Left cardiac atrium (tissue), 4 donors: ENCODE measurements around the gene RARB. TPM values are rescaled to one million over a fixed set of nuclear protein-coding genes. Genes with fewer than 3 reads are reported as not detected.

Source experiments
- ATAC-seq, 2 donors: fragments of 200-7000 bp; cut with Tn5 transposase; one replicate each; pipeline ENCODE4 v1.9.1; 2020; ENCODE audit warnings: mild to moderate bottlenecking in 2 of 2, moderate library complexity in 2 of 2
- DNase-seq: peaks from one replicate; pipeline ENCODE4 v3.0.0-alpha.2; 2020
- intact Hi-C, 2 donors: fragments of 100-400 bp; cut with DNase I; formaldehyde crosslinking; loops; one replicate each; pipeline versions ENCODE4 v1.14.1 to v1.15.1; 2022 to 2023
- total RNA-seq, 2 donors: library from RNA; stranded (reverse); fragmentation: NEBNext Ultra II Directional; extraction: Animal tissue kit (Norgen Biotek cat#: 25700); gene quantifications; one replicate each; pipeline ENCODE4 v1.2.1, GENCODE V29; 2021
- donor health status: DM: no; HTN: yes; CAD: no.
- donor health status: DM: no; HTN: yes; CAD: no; lungs with severe emphysema.
- donor health status: DM: yes; HTN: yes; CAD: no.
- donor health status: Dilated cardiomyopathy.

RARB gene
- total RNA-seq, 2 donors from 2014 or later = 12.1 to 24.1 TPM

GRCh38 chr3:25461946-25462345 is 33.9 kb downstream of the RARB start:
- DNase-seq = no peak
- intact Hi-C loops = no loop called here
- ATAC-seq = no peak

- ATAC-seq (no peak), DNase-seq (no peak)
- intact Hi-C loops = no loop called here
Measured at GRCh38 chr3:25462495-25462894, 34.4 kb downstream of the RARB start.

GRCh38 chr3:25463836-25464418 is 35.9 kb downstream of the RARB start:
- DNase-seq (no peak), ATAC-seq (no peak)
- intact Hi-C loops = no loop called here

DNA sequence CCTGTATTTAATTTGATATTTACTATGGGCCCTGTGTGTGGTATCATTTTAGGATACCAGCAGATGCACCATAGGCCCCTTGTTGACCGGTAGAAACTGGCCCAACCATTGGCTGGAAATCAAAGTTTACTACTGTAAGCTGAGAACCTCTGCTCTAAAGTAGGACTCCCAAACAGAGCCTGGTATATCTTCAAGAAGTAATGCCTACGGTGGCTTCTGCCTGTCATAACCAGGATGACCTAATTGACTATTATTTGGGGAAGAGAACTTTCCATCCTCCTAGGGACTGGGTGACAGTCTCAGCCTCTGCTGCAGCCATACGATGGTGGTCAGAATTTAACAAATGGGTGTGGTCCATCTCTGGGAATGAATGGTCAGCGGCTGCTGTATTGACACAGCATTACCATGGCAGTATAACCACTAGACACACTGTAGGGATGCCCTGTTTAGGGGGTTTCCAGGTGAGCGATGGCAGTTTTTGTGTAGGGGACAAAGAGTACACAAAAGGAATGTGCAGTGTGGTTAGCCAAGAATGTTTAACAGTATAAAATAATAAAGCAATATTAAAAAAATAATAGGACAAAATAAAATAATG is 37.3 kb downstream of the RARB start:
- no peak for ATAC-seq
- no peak for DNase-seq
- intact Hi-C loops = no loop called here

GRCh38 chr3:25468866-25469319 is 40.8 kb downstream of the RARB start:
- ATAC-seq = peak; percentile 88 to 90
- intact Hi-C loops = no loop called here
- peak; percentile 80 for DNase-seq

DNA sequence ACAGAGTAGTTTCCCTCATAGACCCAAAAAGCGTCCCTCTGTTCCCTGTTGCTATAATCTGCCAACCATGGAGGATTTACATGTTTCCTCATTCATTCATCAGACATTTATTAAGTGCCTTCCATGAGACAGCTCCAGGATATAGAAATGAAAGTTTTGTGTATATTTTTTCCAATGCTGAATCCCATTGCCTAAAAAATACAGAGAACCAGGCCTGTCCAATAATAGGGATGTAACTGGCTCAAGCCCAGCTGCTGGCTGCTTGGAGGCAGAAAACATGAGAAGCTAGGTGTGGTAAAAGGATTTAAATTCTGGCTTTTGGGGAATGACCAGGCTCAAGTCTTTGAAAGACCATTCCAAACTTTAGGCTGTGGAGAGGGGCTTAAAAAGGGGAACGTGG is 41.5 kb downstream of the RARB start:
- intact Hi-C loops = no loop called here
- no peak for DNase-seq
- peak in 1 of 2 donors; percentile 19 for ATAC-seq

- intact Hi-C loops = no loop called here
- ATAC-seq = no peak
- no peak for DNase-seq
Measured at GRCh38 chr3:25471081-25471768, 43.2 kb downstream of the RARB start.

GRCh38 chr3:25472153-25472552 is 44.1 kb downstream of the RARB start:
- DNase-seq (no peak), ATAC-seq (no peak)
- intact Hi-C loops = no loop called here

DNA sequence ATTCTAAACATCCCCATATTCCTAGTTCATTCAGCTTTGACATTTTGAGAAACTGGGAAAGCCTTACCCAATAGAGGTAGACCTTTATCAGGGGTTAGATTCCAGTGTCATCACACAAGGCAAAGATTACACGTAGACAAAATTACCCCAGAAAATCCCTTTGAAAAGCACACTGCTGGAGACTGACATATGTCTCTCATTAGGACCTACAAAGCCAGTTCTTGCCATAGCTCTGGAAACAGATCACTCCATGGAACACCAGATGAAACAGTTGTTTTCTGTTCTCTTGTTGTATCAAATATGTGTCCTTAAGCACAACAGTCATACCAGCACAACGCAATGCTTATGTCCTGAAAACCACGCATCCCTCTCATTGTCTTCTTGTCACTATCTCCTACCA is 44.7 kb downstream of the RARB start:
- DNase-seq = no peak
- intact Hi-C loops = no loop called here
- no peak for ATAC-seq

DNA sequence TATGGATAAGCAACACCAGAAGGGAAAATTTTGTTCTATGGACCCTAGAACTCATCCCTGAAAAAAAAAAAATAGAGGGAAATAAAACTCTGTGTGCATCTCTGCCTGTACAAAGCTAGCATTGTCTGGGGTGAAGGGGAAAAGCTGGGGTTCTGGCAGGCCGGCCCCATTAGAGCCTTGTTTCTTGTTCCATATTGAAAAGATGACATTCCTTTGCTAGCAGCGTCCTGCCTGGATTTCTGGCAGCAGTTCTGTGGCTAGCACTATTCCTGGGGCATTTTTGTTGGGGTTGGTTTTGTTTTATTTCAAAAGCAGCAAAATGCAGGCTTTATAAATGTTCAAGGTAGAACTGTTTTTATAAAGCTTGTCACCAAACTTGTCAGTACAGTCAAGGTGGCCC is 45.2 kb downstream of the RARB start:
- DNase-seq = no peak
- no peak for ATAC-seq
- intact Hi-C loops = no loop called here

DNA sequence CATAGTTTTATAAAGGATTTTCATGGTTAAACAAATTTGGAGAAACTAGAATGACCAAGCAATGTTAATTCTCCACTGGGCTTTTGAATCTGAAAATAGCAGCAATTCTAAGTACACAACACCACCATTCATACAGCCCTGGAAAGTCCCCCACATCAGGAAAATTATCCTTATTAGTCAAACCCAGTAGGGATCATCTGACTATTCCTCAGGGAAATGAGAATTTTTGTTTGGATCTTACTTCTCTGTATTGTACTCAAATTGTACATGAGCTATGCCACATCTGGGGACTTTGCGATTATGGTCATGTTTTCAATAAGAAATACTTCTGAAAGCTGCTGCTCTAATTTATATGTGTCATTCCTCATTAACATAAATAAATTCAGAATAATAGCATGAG is 46.0 kb downstream of the RARB start:
- ATAC-seq (peak in 1 of 2 donors; percentile 39), DNase-seq (no peak)
- intact Hi-C loops = no loop called here

GRCh38 chr3:25476639-25477038 is 48.6 kb downstream of the RARB start:
- DNase-seq (peak; percentile 57), ATAC-seq (peak in 1 of 2 donors; percentile 21)
- intact Hi-C loops = no loop called here

DNA sequence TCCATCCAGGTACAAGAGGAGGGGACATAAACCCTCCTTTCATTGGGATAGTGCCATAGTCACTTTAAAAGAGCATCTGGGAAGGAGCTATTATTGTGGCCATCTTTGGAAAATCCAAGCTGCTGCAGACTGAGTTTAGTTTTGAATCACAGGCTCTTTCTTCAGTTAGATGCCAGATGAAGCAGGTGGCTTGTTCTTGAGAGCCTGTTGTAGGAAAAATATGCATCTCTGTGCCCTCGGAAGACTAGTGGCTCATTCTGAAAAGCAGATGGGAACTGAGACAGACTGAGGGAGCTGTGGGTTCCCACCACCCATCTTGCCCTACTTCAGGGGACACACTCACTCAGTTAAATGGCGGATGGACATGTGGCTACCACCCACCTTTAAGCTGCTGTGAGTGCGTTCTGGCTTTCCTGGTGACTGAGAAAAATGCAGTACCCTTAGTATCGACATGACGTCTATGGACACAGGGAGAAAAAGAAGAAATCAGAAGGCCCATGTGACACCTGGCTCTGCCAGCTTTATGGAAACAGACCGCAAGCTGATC is 50.2 kb downstream of the RARB start:
- DNase-seq (no peak), ATAC-seq (no peak)
- intact Hi-C loops = no loop called here

DNA sequence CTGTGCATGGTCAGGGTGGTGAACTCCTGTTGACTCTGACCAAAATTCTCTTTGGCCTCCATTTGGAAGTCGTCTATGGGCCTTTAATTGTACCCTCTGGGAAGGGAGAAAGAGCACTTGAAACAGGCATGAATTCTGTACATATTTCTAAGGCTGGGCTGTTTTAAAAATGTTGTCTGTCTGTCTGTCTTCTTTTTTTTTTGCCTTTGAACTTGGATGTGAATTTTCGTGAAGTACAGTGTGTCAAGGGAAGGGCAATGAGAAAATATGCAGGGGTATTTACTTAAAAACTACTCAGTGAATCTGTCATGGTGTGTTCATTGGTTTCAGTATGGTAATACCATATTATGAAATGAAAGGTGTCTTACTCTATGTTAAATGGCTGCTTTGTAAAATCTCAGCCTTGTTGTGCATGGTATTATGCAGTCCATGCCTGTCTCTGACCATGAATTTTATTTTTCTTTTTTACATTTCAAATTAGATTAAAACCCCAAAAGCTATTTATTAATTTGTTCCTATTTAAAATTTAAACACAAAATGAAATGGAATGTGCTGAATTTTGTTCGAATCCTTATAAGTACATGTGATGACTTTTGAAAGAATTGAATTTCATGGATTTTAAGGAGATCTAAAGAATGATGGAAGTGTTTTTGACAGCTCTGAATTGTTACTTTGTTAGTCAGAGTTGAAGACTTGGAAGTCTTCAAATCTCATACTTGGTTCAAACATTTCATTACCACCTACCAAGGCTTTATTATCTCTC is 51.1 kb downstream of the RARB start:
- DNase-seq (no peak), ATAC-seq (peak in 1 of 2 donors; percentile 36)
- intact Hi-C loops = no loop called here

DNA sequence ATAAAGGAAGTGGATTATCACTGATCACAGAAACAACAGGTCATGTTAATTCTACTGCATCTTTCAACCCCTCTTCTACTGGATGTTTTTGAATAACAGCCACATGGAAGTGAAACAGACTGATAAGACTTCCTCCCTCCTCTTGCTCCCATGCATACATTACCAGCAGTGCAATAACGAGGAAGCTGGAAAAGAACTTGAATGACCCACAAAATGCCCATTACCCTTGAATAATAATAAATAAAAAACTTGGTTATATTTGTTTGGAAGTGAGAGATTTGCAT is 51.6 kb downstream of the RARB start:
- ATAC-seq (no peak), DNase-seq (no peak)
- intact Hi-C loops = no loop called here

DNA sequence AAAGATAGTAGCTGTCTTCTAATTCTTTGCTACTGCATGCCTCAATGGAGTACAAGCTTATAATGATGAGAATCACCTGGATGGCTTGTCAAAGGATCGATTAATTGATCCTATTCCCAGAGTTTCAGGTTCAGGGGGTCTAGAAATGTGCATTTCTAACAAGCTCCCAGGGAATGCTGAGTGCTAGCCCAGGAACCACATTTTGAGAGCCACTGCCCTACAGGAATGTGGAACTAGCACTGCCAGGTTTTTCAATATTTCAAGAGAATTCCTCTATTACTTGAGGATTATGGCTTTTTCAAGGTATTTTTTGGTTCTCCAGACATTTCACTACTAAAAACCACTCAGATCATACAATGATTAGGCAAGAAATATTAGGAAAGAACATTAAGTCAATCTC is 52.7 kb downstream of the RARB start:
- no peak for DNase-seq
- ATAC-seq = no peak
- intact Hi-C loops = no loop called here

DNA sequence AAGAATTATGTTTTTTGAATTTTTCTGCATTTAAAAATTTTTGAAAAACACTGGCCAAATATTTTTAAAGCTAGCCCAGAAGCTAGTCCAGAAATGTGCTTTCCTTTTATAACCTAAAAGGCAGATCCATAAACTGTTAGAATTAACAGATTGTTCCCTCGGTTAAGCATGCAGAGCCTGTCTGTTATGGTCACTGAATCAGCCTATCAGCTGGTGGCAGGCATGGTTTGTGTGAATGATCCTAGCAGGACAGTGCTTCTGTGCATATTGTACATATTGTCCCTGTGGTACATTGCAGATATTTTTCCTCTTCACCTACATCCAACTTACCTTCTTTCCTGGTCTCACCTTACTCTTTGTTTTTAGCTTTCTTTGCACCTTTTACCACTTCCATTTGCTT is 53.3 kb downstream of the RARB start:
- ATAC-seq (peak in 1 of 2 donors; percentile 48), DNase-seq (no peak)
- intact Hi-C loops = no loop called here

DNA sequence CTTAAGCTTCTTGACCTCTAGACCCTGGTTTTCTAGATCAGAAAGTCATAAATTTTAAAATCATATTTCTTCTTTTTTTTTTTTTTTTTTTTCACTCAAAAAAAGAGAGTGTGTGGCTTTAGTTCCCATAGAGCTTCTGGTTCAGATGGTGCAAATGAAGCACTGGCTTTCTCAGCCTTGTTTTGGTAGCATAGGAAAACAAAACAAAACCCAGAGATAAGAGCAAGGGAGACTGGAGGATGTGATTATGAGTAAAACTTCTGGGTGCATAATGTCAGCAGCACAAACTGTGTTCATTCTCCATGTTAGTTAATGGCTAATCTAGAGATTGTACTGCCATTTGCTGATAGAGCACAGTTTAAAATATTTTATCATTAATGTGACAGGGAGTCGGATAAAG is 55.4 kb downstream of the RARB start:
- DNase-seq = no peak
- ATAC-seq = peak in 1 of 2 donors; percentile 33
- intact Hi-C loops = no loop called here

DNA sequence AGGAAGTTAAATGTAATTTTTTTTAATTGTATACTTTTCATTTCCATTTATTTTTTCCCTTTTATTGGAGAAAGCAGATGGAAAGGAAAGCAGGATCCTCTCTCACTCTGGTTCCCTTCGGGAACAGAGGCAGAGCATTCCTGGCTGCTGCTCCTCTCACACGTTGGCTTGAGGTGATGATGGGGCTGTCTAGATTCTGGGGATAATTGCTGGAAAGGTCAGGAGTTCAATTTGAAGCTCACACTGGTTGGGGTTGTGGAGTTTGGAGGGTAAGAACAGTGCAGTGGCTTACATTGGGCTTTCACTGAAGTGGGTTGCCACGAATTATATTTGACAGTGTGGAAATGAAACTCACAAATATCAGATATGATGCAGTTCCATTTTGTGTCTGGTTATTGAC is 57.6 kb downstream of the RARB start:
- intact Hi-C loops = no loop called here
- ATAC-seq (peak; percentile 15 to 28), DNase-seq (no peak)

DNA sequence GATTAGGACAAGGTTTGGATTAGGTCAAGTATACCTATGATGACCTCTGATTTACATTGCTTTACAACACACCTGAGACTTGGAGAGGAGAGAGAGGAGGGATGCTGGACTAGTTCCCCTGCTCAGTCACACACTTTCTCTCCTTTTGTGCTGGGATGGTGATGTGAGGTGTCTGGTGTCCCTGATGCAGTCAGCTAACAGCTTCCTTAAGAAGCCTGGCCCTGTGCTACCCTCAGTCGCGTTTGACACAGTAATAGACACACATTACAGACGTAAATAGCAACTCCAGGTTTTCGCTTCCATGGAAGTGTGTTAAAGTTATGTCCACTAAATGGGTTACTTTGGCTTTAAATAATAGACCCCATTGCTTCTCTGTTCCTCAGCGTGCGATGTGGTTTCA is 58.9 kb downstream of the RARB start:
- ATAC-seq = peak in 1 of 2 donors; percentile 78
- DNase-seq = no peak
- intact Hi-C loops = no loop called here
